ENCODE data around the gene DUOX1. TPM values are rescaled to one million over a fixed set of nuclear protein-coding genes. Genes with fewer than 3 reads are reported as not detected.

DUOX1 gene
- total and polyA plus RNA-seq, 9 of the 15 experiments (the other 6 are each of a cell fraction or from before 2014, with no cell fraction given) = 0.01 to 0.22 (median 0.01) TPM; not detected in 6

DNA sequence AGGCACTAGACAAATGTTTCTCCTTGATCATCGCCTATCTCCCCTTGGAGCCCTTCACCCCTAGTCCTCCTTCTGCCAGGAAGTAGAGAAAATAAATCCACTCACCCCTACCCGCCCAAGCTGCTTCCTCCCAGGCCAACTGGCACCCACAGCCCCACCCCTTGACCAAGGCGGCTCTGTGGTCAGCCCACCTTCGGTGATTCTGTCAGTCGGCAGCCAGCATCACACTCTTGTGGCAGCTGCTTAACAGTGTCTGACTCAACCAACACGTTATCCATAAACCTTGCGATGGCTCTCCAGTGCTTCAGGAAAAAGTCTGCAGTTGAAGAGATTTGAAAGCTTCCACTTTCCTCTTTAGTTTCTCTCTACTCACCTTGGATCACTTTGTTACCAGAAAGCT lies 50.4 kb downstream of the DUOX1 start:
- Histone ChIP-seq H3K79me2 (ENCODE audit: control insufficient read depth, insufficient read depth, low read length) (no peaks in the 10 kb centered on the region), H3K9me1 (ENCODE audit: control insufficient read depth, insufficient read depth, low read length) (no peaks in the 10 kb centered on the region), H3K9ac (ENCODE audit: insufficient read depth in 1 of 2, low read depth in 2 of 2, low read length in 2 of 2) (no peak overlapping the region), H4K20me1 (replicated peaks; ENCODE audit: control insufficient read depth, insufficient read depth, low read length) (no peaks in the 10 kb centered on the region), H3K4me2 (ENCODE audit: insufficient read depth, low read length) (no peak overlapping the region), H3K4me3 (no peak overlapping the region), H3K36me3 (ENCODE audit: control insufficient read depth, insufficient read depth, low read length) (no peaks in the 10 kb centered on the region), H3K27me3 (ENCODE audit: control insufficient read depth in 2 of 2, insufficient read depth in 2 of 2, low read length in 2 of 2) (no peaks in the 10 kb centered on the region), H3K9me3 (replicated peaks; ENCODE audit: control insufficient read depth, insufficient read depth, low read depth, low read length) (no peaks in the 10 kb centered on the region), H3K27ac (ENCODE audit: extremely low read depth, low read depth, low read length) (no peak overlapping the region), H3K4me1 (replicated peaks in 1 of 2; ENCODE audit: control insufficient read depth in 2 of 2, insufficient read depth in 2 of 2, low read length in 2 of 2) (peaks cover 9 to 11% of the 10 kb centered on the region in 2 experiments; a peak in 3 of 5 replicates), H2AFZ (ENCODE audit: low read depth, low read length) (no peak overlapping the region)
- no peak for TF ChIP-seq CEBPZ (IDR thresholded peaks at IDR 0.05; ENCODE audit: borderline replicate concordance, low read depth, low read length)
- TF ChIP-seq RBFOX2 (IDR thresholded peaks at IDR 0.05; ENCODE audit: low read depth, low read length) = no peak
- BruUV-seq (replicated peaks) = no TSS peak
- ChIA-PET POLR2A (interaction anchor here (1.5 to 1.9 kb wide), 2 partner anchors 10 to 11 kb away, joined by 8 to 12 read pairs; no protein-coding TSS in a partner anchor), CTCF (ENCODE audit: low intra/inter-chr PET ratio) (no interaction called here)
- in situ Hi-C loops (cut with MboI) (loop anchor here (25.0 kb wide), 1 partner anchor 432 kb away; no protein-coding TSS in a partner anchor), intact Hi-C loops (cut with micrococcal nuclease) (no loop called here)
- no peak for FAIRE-seq
- 24% methylated on average over 7 of the region's 7 CpGs for WGBS (ENCODE audit: insufficient coverage, low coverage, missing lambda C conversion rate)
- DNase-seq (ENCODE audit: extremely low read depth in 1 of 4, low spot score in 3 of 4) = no peak
- ATAC-seq = no peak
